Sigmoid colon (tissue), 7 donors: Measurements from ENCODE around the gene GP1BA. TPM values are rescaled to one million over a fixed set of nuclear protein-coding genes. Genes with fewer than 3 reads are reported as not detected.
A peak's percentile ranks its signal among the peaks of the same experiment; 100 is the strongest.

Experiments used
- DNase-seq: peaks from one replicate; pipeline ENCODE4 v3.0.0-alpha.2; 2019
- H3K27ac ChIP-seq, 4 donors: fragments of 200-600 bp; sonication (generic); one replicate each; pipeline ENCODE4 v1.5.1; 2016 to 2019; ENCODE audit warnings: mild to moderate bottlenecking in 1 of 4
- H3K27me3 ChIP-seq, 3 donors: fragments of 200-600 bp; sonication (generic); one replicate each; pipeline ENCODE4 v1.5.1; 2019; ENCODE audit warnings: mild to moderate bottlenecking in 1 of 3
- H3K36me3 ChIP-seq, 4 donors: fragments of 200-600 bp; sonication (generic); one replicate each; pipeline ENCODE4 v1.5.1; 2016 to 2019
- H3K4me1 ChIP-seq, 4 donors: fragments of 200-600 bp; sonication (generic); one replicate each; pipeline ENCODE4 v1.5.1; 2017 to 2019
- H3K4me3 ChIP-seq, 4 donors: fragments of 200-600 bp; sonication (generic); one replicate each; pipeline ENCODE4 v1.5.1; 2017 to 2019; ENCODE audit warnings: mild to moderate bottlenecking in 2 of 4, moderate library complexity in 1 of 4
- H3K9me3 ChIP-seq, 4 donors: fragments of 200-600 bp in 3 of 4; sonication (generic) in 3 of 4; one replicate each; pipeline versions ENCODE4 v1.5.1 to v1.6.1; 2013 to 2019
- CTCF ChIP-seq, 4 experiments: fragments of 450-650 bp in 3 of 4; fragments of 200-600 bp in 1 of 4; IDR thresholded peaks; one replicate each; pipeline ENCODE4 v1.5.1; 2016 to 2019; ENCODE audit warnings: antibody characterized with exemption in 4 of 4, mild to moderate bottlenecking in 3 of 4, moderate library complexity in 2 of 4
- EP300 ChIP-seq, 4 donors: sonication (generic); formaldehyde crosslinking; IDR thresholded peaks; one replicate each; pipeline ENCODE4 v1.6.1; 2017; ENCODE audit warnings: antibody characterized with exemption in 4 of 4
- POLR2A ChIP-seq, 2 donors: fragments of 450-650 bp; IDR thresholded peaks; one replicate each; pipeline ENCODE4 v1.6.1; 2016; ENCODE audit warnings: antibody characterized with exemption in 2 of 2, mild to moderate bottlenecking in 2 of 2, moderate library complexity in 2 of 2
- POLR2AphosphoS5 ChIP-seq, 4 donors: sonication (generic); formaldehyde crosslinking; IDR thresholded peaks; one replicate each; pipeline ENCODE4 v1.6.1; 2017; ENCODE audit warnings: antibody characterized with exemption in 4 of 4
- WGBS, 2 donors: extraction: QIAGEN DNeasy Blood & Tissue Kit; methylation state at CpG; one replicate each; pipeline ENCODE4 v1.1.7; 2013; 5-methylcytosine and 5-hydroxymethylcytosine counted together
- intact Hi-C: fragments of 100-400 bp; cut with DNase I; formaldehyde crosslinking; loops from one replicate; pipeline ENCODE4 v1.15.1; 2023
- polyA plus RNA-seq, 3 donors: library from polyadenylated mRNA; stranded (reverse); fragments of 200-250 nt; gene quantifications; one replicate each; pipeline ENCODE4 v1.2.3, GENCODE V29; 2013
- total RNA-seq, 4 donors: library from RNA; depleted of rRNA; stranded (reverse); fragments of >200 nt; gene quantifications; one replicate each; pipeline ENCODE4 v1.1.0, GENCODE V29; 2016
- donor health status: healthy with polysubstance abuse.
- donor health status: Bipolar disorder and iron deficiency.
- donor health status: healthy.

The GP1BA gene
- total and polyA plus RNA-seq, 7 donors = 1.1 TPM; not detected in 6

- Histone ChIP-seq H3K4me3 (peak overlapping the region; percentile 66 to 71 (median 69)), H3K27me3 (no peaks in the 10 kb centered on the region), H3K36me3 (peaks cover 11 to 29% (median 21%) of the 10 kb centered on the region in 4 donors), H3K4me1 (peaks cover 0 to 55% (median 40%) of the 10 kb centered on the region in 4 donors), H3K9me3 (no peaks in the 10 kb centered on the region), H3K27ac (peak overlapping the region; percentile 91 to 97 (median 95))
- no peak for DNase-seq
- TF ChIP-seq EP300 (IDR thresholded peaks at IDR 0.05) (no peak), POLR2AphosphoS5 (IDR thresholded peaks at IDR 0.05) (no peak), POLR2A (IDR thresholded peaks at IDR 0.05) (no peak), CTCF (IDR thresholded peaks at IDR 0.05) (no peak)
- 48 to 55% methylated on average over 23 of the region's 23 CpGs for WGBS, 2 donors
- intact Hi-C loops = loop anchor here (2.0 kb wide), 1 partner anchor 18 kb away; the partner anchor contains the start of gene CAMTA2
Measured at GRCh38 chr17:4968486-4969046, 36.5 kb downstream of the GP1BA start.

- Histone ChIP-seq H3K4me1 (peaks cover 0 to 55% (median 43%) of the 10 kb centered on the region in 4 donors), H3K9me3 (no peaks in the 10 kb centered on the region), H3K4me3 (peak overlapping the region; percentile 66 to 71 (median 69)), H3K27me3 (no peaks in the 10 kb centered on the region), H3K36me3 (peaks cover 14 to 35% (median 25%) of the 10 kb centered on the region in 4 donors), H3K27ac (peak overlapping the region; percentile 91 to 97 (median 95))
- intact Hi-C loops = loop anchor here (2.0 kb wide), 1 partner anchor 18 kb away; the partner anchor contains the start of gene CAMTA2
- TF ChIP-seq CTCF (IDR thresholded peaks at IDR 0.05) = no peak
- peak; percentile 49 to 78 (median 68) for TF ChIP-seq POLR2AphosphoS5 (IDR thresholded peaks at IDR 0.05)
- 78 to 84% methylated on average over 15 of the region's 15 CpGs for WGBS, 2 donors
- peak; percentile 74 for DNase-seq
Measured at GRCh38 chr17:4969047-4969550, 37.0 kb downstream of the GP1BA start.

- H3K27ac ChIP-seq = peak overlapping the region; percentile 91 to 97 (median 95)
- WGBS, 2 donors = 82 to 88% methylated on average over 16 of the region's 16 CpGs
Measured at GRCh38 chr17:4969551-4970173, 37.6 kb downstream of the GP1BA start.

GRCh38 chr17:4970273-4970672, 38.2 kb downstream of the GP1BA start:
- H3K27me3 ChIP-seq = no peaks in the 10 kb centered on the region
- H3K27ac ChIP-seq = peak overlapping the region; percentile 91 to 97 (median 95)
- peak; percentile 63 for DNase-seq
- no peak for TF ChIP-seq POLR2A (IDR thresholded peaks at IDR 0.05)
- H3K9me3 ChIP-seq = no peaks in the 10 kb centered on the region
- H3K36me3 ChIP-seq = peaks cover 16 to 42% (median 28%) of the 10 kb centered on the region in 4 donors
- 95 to 96% methylated on average over 8 of the region's 8 CpGs for WGBS, 2 donors
- peaks cover 0 to 49% (median 45%) of the 10 kb centered on the region in 4 donors for H3K4me1 ChIP-seq
- no peak overlapping the region for H3K4me3 ChIP-seq
- intact Hi-C loops = loop anchor here (1.0 kb wide), 1 partner anchor 8 kb away; no protein-coding TSS in a partner anchor

More at GRCh38 chr17:4969551-4970173, 37.6 kb downstream of the GP1BA start:
- TF ChIP-seq POLR2AphosphoS5 (IDR thresholded peaks at IDR 0.05) (peak in 1 of 4 donors; percentile 16), POLR2A (IDR thresholded peaks at IDR 0.05) (no peak), CTCF (IDR thresholded peaks at IDR 0.05) (no peak), EP300 (IDR thresholded peaks at IDR 0.05) (no peak)
- no peaks in the 10 kb centered on the region for H3K9me3 ChIP-seq
- peaks cover 0 to 55% (median 46%) of the 10 kb centered on the region in 4 donors for H3K4me1 ChIP-seq
- H3K27me3 ChIP-seq = no peaks in the 10 kb centered on the region
- intact Hi-C loops = loop anchor here (1.0 to 2.0 kb wide), 2 partner anchors 9 to 17 kb away; partner anchors contain the start of gene CAMTA2
- H3K4me3 ChIP-seq = peak overlapping the region in 2 of 4 donors; percentile 68 to 71
- DNase-seq = no peak
- H3K36me3 ChIP-seq = peaks cover 16 to 40% (median 28%) of the 10 kb centered on the region in 4 donors

- DNase-seq = peak; percentile 74
- intact Hi-C loops = no loop called here
- Histone ChIP-seq H3K4me1 (peaks cover 0 to 35% (median 32%) of the 10 kb centered on the region in 4 donors), H3K27ac (peak overlapping the region; percentile 31 to 97 (median 46)), H3K27me3 (no peaks in the 10 kb centered on the region), H3K4me3 (no peak overlapping the region), H3K9me3 (no peaks in the 10 kb centered on the region), H3K36me3 (peaks cover 21 to 53% (median 33%) of the 10 kb centered on the region in 4 donors)
- no peak for TF ChIP-seq CTCF (IDR thresholded peaks at IDR 0.05)
- TF ChIP-seq POLR2A (IDR thresholded peaks at IDR 0.05) = no peak
- no peak for TF ChIP-seq EP300 (IDR thresholded peaks at IDR 0.05)
- TF ChIP-seq POLR2AphosphoS5 (IDR thresholded peaks at IDR 0.05) = no peak
- 91 to 93% methylated on average over 6 of the region's 6 CpGs for WGBS, 2 donors
Measured at GRCh38 chr17:4971826-4972225, 39.7 kb downstream of the GP1BA start.
